ENCODE results near the gene CYTH3. TPM values are rescaled to one million over a fixed set of nuclear protein-coding genes. Genes with fewer than 3 reads are reported as not detected.

Gene CYTH3
- total and polyA plus RNA-seq, 3 donors from 2014 or later: 49.3 to 82.2 (median 65.5) TPM

DNA sequence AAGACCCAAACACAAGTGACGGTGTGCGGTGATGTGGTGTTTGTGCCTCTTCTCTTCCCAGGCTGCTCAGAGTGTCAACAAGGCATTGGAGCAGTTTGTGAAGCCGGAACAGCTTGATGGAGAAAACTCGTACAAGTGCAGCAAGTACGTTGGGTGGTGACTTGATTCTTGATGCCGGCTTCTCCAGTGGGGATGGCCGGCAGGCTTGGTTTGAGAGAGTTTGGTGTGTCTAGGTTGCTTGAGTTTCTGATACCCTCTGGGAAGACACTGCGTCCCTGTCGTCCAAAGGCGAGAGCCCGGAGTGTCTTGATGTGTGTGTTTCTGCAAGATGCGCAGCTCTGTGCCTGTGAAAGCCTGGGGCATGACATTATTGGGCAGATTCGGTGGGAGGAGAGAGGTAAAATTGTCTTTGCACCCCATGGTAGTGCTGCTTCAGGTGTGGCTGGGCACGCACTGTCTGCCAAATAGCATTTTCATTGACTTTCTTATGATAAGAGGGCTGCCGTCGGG lies 129.5 kb downstream of the CYTH3 start:
- WGBS, 2 donors: 93% methylated on average over 16 of the region's 16 CpGs

DNA sequence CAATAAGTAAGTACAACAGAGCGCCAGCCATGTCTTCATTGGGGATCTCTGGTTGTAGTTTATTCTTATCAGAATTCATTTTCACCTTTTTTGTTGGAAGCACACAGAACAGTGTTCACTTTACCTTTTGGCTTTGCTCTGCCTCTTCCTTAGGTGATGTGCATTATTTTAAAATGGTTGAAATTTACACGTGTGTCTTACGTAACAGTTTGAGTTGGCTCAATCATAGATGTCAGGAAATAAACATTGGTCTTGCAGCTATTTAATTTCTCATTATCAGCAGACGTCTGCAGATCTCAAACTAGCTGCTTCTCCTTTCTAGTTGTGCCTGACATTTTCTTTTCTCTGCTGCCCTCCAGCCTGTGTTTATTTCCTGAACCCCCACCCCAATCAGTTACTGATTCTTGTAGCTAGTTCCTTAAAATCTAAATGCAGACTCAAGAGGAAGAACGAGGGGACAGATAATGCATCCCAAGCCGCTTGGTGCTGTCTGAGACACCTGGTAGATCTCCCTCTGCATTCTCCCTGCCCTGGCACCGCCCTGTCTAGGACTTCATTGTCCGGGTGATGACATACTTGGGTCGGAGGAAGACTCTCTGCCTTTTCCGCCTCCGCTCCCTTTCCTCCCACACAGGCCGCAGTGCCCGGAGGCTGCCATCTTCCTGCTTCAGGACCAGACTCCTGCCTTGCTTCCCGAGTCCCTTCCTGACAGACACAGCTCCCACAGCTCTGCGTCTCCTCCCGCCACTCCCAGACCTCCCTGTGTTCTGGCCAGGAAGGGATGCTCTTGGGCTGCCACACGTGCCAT lies 133.0 kb downstream of the CYTH3 start:
- no peak for DNase-seq
- Histone ChIP-seq H3K27me3 (no peaks in the 10 kb centered on the region), H3K9me3 (no peaks in the 10 kb centered on the region), H3K27ac (no peak overlapping the region), H3K4me1 (no peaks in the 10 kb centered on the region), H3K36me3 (ENCODE audit: low read depth, missing control alignments) (no peaks in the 10 kb centered on the region), H3K4me3 (no peak overlapping the region)
- intact Hi-C loops (cut with DNase I; ENCODE audit: low total_unique reads): no loop called here
- WGBS, 2 donors: 83 to 87% methylated on average over 17 of the region's 17 CpGs
- TF ChIP-seq POLR2A (IDR thresholded peaks at IDR 0.05) (no peak), CTCF (IDR thresholded peaks at IDR 0.05) (no peak)

More for the DNA sequence above, 129.5 kb downstream of the CYTH3 start:
- Histone ChIP-seq H3K9me3 (no peaks in the 10 kb centered on the region), H3K27ac (no peak overlapping the region), H3K27me3 (no peaks in the 10 kb centered on the region), H3K4me3 (no peak overlapping the region), H3K36me3 (ENCODE audit: low read depth, missing control alignments) (no peaks in the 10 kb centered on the region), H3K4me1 (no peaks in the 10 kb centered on the region)
- DNase-seq: peak; percentile 13
- TF ChIP-seq POLR2A (IDR thresholded peaks at IDR 0.05): no peak
- intact Hi-C loops (cut with DNase I; ENCODE audit: low total_unique reads): no loop called here

GRCh38 chr7:6136475-6136874 lies 135.9 kb downstream of the CYTH3 start:
- 86 to 89% methylated on average over 2 of the region's 2 CpGs for WGBS, 2 donors
- H3K4me1 ChIP-seq: no peaks in the 10 kb centered on the region
- no peaks in the 10 kb centered on the region for H3K27me3 ChIP-seq
- DNase-seq: no peak
- intact Hi-C loops (cut with DNase I; ENCODE audit: low total_unique reads): no loop called here
- no peak for TF ChIP-seq CTCF (IDR thresholded peaks at IDR 0.05)
- TF ChIP-seq POLR2A (IDR thresholded peaks at IDR 0.05): no peak
- H3K36me3 ChIP-seq (ENCODE audit: low read depth, missing control alignments): no peaks in the 10 kb centered on the region
- no peaks in the 10 kb centered on the region for H3K9me3 ChIP-seq
- no peak overlapping the region for H3K27ac ChIP-seq
- no peak overlapping the region for H3K4me3 ChIP-seq

DNA sequence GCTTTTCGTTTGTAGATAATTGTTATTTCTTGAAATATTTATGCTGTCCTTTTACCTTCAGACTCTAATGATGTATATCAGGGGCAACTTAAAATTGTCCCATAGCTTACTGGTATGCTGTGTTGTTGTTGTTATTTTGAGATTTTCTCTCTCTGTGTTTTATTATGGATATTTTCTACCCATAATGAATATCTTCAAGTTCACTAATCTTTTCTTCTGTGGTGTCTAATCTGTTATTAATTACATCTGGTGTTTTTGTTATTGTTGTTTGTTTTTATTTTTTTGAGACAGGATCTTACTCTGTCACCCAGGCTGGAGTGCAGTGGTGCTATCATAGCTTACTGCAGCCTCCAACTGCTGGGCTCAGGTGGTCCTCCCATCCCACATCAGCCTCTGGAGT lies 139.2 kb downstream of the CYTH3 start:
- DNase-seq: no peak
- Histone ChIP-seq H3K9me3 (no peaks in the 10 kb centered on the region), H3K36me3 (ENCODE audit: low read depth, missing control alignments) (no peaks in the 10 kb centered on the region), H3K4me1 (no peaks in the 10 kb centered on the region), H3K27ac (no peak overlapping the region), H3K27me3 (no peaks in the 10 kb centered on the region), H3K4me3 (no peak overlapping the region)
- TF ChIP-seq POLR2A (IDR thresholded peaks at IDR 0.05) (no peak), CTCF (IDR thresholded peaks at IDR 0.05) (no peak)
- intact Hi-C loops (cut with DNase I; ENCODE audit: low total_unique reads): no loop called here
- 92 to 95% methylated on average over 1 of the region's 1 CpG for WGBS, 2 donors

DNA sequence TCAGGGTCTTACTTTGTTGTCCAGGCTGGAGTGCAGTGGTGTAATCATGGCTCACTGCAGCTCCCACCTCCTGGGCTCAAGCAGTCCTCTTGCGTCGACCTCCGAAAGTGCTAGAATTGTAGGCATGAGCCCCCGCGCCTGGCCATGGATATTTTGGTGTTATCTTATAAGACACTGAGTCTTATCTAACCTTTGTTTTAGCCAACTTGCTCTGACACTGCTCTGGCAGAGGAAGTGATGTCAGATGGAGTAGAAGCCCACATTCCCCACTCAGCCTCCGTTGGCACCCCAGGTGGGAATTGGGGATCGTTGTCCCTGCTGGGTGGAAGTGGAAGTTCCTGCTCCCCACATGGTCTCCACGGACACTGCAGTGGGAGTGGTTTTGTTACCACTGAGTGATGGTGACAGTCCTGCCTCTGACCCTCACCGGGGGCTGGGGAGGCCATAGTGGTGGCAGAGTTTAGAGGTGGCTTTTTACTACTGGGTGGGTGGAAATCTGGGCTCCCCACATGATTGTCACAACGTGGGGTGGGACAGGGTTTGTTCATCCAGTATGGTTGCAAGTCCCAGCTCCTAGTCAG lies 142.3 kb downstream of the CYTH3 start:
- H3K36me3 ChIP-seq (ENCODE audit: low read depth, missing control alignments): no peaks in the 10 kb centered on the region
- WGBS, 2 donors: 88 to 93% methylated on average over 9 to 10 of the region's 10 CpGs
- intact Hi-C loops (cut with DNase I; ENCODE audit: low total_unique reads): no loop called here
- TF ChIP-seq CTCF (IDR thresholded peaks at IDR 0.05): no peak
- TF ChIP-seq POLR2A (IDR thresholded peaks at IDR 0.05): no peak
- H3K27ac ChIP-seq: no peak overlapping the region
- H3K27me3 ChIP-seq: no peaks in the 10 kb centered on the region
- H3K9me3 ChIP-seq: no peaks in the 10 kb centered on the region
- DNase-seq: no peak
- H3K4me3 ChIP-seq: no peak overlapping the region
- H3K4me1 ChIP-seq: no peaks in the 10 kb centered on the region
